Activated T-helper 17 cell treated with anti-CD3 and anti-CD28 coated beads, Interleukin-2, amount 50 U/mL, for 72 hours (primary cell): ENCODE data around the gene MRGPRF. TPM values are rescaled to one million over a fixed set of nuclear protein-coding genes. Genes with fewer than 3 reads are reported as not detected.

ENCODE experiments used
- ATAC-seq: fragments of 150-1000 bp; cut with Tn5 transposase; replicated peaks from 2 replicates; pipeline ENCODE4 v1.10.0; 2021; ENCODE audit warnings: mild to moderate bottlenecking, moderate library complexity
- H3K27ac Mint-ChIP-seq: one replicate; pipeline ENCODE4 v1.8.0; 2022; ENCODE audit warnings: mixed read lengths
- H3K27me3 Mint-ChIP-seq: one replicate; pipeline ENCODE4 v1.8.0; 2022; ENCODE audit warnings: mixed read lengths
- H3K36me3 Mint-ChIP-seq: one replicate; pipeline ENCODE4 v1.8.0; 2022; ENCODE audit warnings: low read depth, mild to moderate bottlenecking, mixed read lengths
- H3K4me1 Mint-ChIP-seq: one replicate; pipeline ENCODE4 v1.8.0; 2022; ENCODE audit warnings: mixed read lengths
- H3K4me3 Mint-ChIP-seq: one replicate; pipeline ENCODE4 v1.8.0; 2022; ENCODE audit warnings: mild to moderate bottlenecking, mixed read lengths
- H3K9me3 Mint-ChIP-seq: one replicate; pipeline ENCODE4 v1.8.0; 2022; ENCODE audit warnings: mixed read lengths
- total RNA-seq, 2 donors: library from RNA; stranded (reverse); gene quantifications; one replicate each; pipeline ENCODE4 v1.2.3, GENCODE V29; 2022

The MRGPRF gene, protein sequence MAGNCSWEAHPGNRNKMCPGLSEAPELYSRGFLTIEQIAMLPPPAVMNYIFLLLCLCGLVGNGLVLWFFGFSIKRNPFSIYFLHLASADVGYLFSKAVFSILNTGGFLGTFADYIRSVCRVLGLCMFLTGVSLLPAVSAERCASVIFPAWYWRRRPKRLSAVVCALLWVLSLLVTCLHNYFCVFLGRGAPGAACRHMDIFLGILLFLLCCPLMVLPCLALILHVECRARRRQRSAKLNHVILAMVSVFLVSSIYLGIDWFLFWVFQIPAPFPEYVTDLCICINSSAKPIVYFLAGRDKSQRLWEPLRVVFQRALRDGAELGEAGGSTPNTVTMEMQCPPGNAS
- total RNA-seq = not detected

DNA sequence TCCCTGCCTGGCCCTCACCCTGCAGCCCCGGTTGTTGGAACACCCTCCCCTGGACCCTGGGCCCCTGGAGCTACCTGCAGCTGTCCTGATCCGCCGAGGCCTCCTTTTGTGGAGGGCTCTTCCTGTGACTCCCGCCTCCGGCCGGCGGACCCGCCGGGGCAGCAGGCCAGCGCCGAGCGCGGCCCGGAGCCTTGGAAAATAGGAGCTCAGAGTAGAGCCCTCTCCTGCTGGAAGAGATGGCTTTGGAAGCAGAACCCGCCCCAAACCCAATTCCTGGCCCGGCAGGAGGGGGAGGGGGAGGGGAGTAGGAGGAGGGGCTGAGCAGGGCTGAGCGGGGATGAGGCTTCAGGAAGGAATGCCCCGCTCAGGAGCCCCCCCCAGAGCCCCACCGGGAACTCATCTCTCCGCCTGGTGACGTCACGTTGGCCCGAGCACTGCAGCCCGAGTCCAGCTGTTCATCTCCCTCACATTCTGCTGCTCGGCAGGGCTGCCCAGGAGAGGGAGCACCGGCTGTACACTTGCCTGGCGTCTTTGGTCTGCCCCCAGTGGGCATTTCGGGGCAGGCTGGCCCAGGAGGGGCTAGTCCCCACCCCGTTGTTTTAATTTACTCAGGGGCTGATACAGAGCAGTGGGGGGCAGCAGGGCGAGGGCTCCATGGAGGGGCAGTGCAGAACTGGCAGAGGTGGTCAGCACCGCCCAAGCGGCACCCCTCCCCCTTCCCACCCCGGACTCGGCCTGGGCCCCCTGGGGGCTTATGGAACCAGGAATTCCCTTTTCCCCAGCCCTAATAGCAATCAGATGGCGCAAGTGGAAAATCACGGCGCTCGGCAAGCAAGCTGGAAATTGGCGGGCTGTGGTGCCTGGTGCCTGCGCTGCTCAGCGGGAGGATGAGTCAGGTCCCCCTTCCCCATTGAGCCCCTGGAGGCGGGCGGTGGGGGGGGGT lies at the start of gene MRGPRF:
Gene MRGPRF (minus strand): TSS at position 238 of the 943 bp plus-strand sequence. CDS start 3,345 bp downstream, outside the sequence.
- H3K9me3 Mint-ChIP-seq = no peaks in the 10 kb centered on the region
- H3K36me3 Mint-ChIP-seq = no peaks in the 10 kb centered on the region
- H3K27ac Mint-ChIP-seq = no peak within 1 kb of the TSS
- peaks cover 16% of the 10 kb centered on the region for H3K27me3 Mint-ChIP-seq
- H3K4me3 Mint-ChIP-seq = no peak within 1 kb of the TSS
- H3K4me1 Mint-ChIP-seq = no peaks in the 10 kb centered on the region
- ATAC-seq = no peak

DNA sequence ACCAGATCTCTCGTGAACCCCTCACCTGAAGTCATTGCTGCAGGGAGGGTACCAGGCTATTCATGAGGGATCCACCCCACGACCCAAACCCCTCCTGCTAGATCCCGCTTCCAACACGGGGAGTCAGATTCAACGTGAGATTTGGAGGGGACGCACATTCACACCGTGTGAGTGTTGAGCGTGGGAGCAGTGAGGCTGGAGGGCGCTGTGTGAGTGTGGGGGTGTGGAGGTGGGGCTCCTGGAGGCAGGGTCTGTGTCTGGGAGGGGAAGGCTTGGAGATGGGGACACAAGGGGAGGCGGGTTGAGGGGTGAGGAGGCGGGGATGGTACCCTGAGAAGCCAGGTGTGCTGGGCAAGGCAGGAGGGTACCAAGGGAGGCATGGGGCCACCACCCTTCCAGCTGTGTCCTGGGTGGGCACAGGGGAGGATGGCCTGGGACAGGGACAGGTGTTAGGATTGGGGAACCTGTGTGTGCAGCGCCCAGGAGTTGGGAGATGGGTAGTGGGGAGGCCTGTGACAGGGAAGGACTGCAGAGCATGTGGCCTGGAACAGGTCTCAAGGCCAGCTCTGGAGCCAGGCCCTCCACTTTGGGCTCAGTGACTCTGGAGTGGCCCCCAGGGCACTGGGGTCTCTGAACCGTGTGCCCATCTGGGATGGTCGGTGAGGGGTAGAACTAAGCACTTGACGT lies 49.3 kb upstream of the MRGPRF start:
- Mint-ChIP-seq H3K36me3 (no peaks in the 10 kb centered on the region), H3K27me3 (no peaks in the 10 kb centered on the region), H3K27ac (no peak overlapping the region), H3K4me1 (peaks cover 3% of the 10 kb centered on the region), H3K4me3 (no peak overlapping the region), H3K9me3 (no peaks in the 10 kb centered on the region)
- ATAC-seq = no peak

DNA sequence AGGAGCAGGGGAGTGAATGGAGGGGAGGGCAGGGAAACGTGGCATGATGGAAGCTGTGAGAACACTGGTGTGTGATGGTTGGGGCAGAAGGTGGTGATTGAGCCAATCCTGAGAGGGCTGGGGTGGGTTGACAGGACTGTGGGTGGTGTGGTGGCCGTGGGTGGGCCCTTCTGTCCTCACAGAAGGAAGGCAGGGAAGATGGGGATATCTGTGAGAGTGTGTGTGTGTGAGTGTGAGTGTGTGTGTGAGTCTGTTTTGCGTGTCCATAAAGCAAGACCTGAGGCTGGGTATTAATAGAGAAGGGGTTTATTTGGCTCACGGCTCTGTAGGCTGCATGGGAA lies 48.6 kb upstream of the MRGPRF start:
- ATAC-seq = no peak

DNA sequence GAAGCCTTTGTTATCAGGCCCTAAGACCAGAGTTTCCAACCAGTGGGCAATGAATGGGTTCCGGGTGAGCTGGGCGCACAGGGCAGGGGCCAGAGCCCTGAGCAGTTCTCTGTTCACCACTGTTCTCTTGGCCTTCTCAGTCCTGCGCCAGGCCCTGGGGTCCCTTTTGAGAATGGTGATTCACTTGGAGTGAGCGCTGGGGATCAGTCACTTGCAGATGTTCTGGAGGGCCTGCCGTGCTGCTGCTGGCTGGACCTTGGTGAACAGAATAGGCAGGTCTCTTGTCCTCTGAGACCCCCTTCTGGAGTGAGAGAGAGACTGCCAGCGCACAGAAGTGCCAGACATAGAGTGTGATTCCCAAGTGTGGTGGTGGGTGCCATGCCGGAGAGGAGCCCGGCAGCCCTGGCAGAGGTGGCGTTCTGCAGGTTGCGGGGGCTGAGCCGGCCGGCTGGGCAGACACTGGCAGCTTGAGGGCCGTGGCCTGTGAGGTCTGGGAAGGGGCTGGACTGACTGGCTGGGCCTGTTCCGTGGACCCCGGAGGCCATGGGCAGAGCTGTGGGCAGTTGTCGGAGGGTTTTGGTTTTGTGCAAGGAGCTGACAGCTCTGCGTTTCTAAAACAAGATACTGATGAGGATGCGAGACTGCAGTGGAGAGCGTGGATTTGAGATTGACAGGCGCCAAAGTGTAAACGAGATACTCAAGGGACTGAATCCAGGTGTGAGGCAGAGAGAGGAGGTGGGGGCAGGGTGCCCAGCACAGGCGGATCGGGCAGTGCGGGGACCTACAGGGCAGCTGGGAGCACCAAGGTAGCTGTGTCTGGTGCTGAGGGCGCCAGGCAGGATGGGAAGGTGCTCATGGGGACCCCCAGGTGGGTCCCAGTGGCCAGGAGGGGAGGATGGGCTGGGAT lies 48.0 kb upstream of the MRGPRF start:
- Mint-ChIP-seq H3K4me3 (no peak overlapping the region), H3K36me3 (no peaks in the 10 kb centered on the region), H3K27me3 (no peaks in the 10 kb centered on the region), H3K9me3 (no peaks in the 10 kb centered on the region), H3K27ac (no peak overlapping the region), H3K4me1 (peaks cover 3% of the 10 kb centered on the region)
- no peak for ATAC-seq

More for the DNA sequence above, 48.6 kb upstream of the MRGPRF start:
- no peak overlapping the region for H3K4me3 Mint-ChIP-seq
- peaks cover 3% of the 10 kb centered on the region for H3K4me1 Mint-ChIP-seq
- H3K9me3 Mint-ChIP-seq = no peaks in the 10 kb centered on the region
- H3K27ac Mint-ChIP-seq = no peak overlapping the region
- H3K36me3 Mint-ChIP-seq = no peaks in the 10 kb centered on the region
- no peaks in the 10 kb centered on the region for H3K27me3 Mint-ChIP-seq

DNA sequence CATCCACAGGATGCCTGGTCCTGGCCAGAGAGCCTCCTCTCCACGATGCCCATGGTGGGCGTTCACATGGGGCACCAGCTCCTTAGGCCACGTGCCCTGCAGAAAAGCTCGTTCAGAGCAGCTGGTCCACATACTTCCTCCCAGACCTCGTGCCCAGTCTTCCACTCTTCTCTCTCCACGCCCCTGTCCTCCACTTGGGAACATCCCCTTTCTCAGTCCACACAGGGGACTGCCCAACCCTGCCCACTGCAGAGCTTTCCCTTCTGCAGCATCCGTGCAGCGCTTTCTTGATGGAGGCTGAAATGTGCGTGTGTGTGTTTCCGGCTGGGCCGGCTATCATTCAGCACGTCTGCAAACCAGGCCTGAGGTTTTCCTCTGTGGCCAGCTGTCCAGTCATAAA lies 46.9 kb upstream of the MRGPRF start:
- Mint-ChIP-seq H3K4me1 (peaks cover 3% of the 10 kb centered on the region), H3K9me3 (no peaks in the 10 kb centered on the region), H3K27ac (no peak overlapping the region), H3K27me3 (no peaks in the 10 kb centered on the region), H3K4me3 (no peak overlapping the region), H3K36me3 (no peaks in the 10 kb centered on the region)
- no peak for ATAC-seq

DNA sequence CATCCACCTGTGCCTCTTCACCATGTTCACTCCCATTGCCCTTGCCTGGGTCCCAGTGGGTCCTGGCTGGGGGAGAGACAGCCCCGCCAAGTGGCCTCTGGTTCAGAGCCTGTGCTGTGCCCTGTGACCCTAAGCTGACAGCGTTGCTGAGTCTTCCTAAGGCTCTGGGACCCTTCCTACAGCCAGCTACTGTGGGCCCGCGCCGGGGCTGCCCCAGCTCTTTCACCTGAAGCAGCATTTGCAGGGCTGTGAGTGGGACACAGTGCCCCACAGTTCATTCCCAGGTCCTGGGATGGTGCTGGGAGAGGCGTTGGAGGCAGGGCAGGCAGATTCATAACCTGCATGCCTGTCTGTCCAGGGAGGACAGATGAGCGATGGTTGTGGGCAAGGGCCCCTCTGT lies 46.4 kb upstream of the MRGPRF start:
- no peak overlapping the region for H3K27ac Mint-ChIP-seq
- H3K4me1 Mint-ChIP-seq = peaks cover 3% of the 10 kb centered on the region

DNA sequence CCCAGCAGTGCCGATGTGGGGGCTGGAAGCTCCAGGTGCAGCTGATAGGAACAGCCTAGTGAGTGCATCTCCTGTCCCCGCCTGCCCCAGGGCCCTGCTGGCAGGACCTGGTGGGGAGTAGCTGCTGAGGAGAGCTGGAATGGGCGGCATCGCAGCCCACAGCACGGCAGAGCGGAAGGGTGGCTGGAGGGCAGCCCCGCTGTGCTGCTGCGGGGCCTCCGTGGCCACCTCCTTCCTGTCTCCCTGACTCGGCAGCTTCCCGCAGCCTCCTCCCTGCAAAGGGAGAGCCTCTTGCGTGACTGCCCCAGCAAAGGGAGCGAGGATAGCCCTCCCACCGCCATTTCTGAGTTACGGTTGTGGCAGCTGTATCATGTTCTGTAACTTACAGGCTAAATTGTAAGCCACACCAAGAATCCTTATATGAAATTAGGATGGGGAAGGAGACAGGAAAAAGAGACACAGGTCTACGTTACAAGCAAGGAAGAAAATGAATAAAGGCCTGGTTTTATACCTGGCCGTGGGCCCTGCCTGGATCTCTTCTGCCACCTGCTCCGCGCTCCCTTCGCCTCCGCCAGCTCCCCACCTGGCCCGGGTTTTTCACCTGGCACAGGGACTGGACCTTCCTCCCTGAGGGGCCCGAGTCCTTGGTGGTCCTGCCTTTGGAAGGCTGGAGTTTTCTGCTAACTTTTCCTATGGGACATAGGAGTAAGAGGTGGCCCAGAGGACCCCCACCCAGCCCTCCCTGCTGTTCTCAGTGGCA lies 45.6 kb upstream of the MRGPRF start:
- no peak for ATAC-seq
- peaks cover 3% of the 10 kb centered on the region for H3K4me1 Mint-ChIP-seq
- no peaks in the 10 kb centered on the region for H3K27me3 Mint-ChIP-seq
- no peaks in the 10 kb centered on the region for H3K36me3 Mint-ChIP-seq
- H3K4me3 Mint-ChIP-seq = no peak overlapping the region
- no peak overlapping the region for H3K27ac Mint-ChIP-seq
- no peaks in the 10 kb centered on the region for H3K9me3 Mint-ChIP-seq

More for the DNA sequence above, 46.4 kb upstream of the MRGPRF start:
- Mint-ChIP-seq H3K4me3 (no peak overlapping the region), H3K36me3 (no peaks in the 10 kb centered on the region), H3K27me3 (no peaks in the 10 kb centered on the region), H3K9me3 (no peaks in the 10 kb centered on the region)
- ATAC-seq = no peak

DNA sequence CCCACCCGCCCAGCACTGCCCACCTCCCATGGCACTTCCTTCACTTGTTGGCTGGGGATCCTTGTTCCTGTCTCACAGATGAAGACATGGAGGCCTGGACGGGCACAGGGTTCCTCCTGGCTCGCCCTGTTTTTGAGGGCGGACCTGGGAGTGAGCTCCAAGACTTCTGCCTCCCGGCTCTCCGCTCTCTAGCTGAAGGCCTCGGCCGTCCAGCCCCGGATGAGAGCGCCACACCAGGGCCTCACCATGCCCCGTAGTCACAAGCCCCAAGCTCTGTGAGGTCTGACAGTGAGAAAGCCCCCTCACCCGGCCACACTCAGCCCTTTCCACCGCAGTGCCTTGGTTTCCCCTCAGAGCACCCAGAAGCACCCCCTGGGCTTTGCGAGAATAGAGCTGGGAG lies 44.8 kb upstream of the MRGPRF start:
- ATAC-seq = no peak
- Mint-ChIP-seq H3K36me3 (no peaks in the 10 kb centered on the region), H3K27me3 (no peaks in the 10 kb centered on the region), H3K27ac (no peak overlapping the region), H3K4me3 (no peak overlapping the region), H3K4me1 (peaks cover 3% of the 10 kb centered on the region), H3K9me3 (no peaks in the 10 kb centered on the region)

DNA sequence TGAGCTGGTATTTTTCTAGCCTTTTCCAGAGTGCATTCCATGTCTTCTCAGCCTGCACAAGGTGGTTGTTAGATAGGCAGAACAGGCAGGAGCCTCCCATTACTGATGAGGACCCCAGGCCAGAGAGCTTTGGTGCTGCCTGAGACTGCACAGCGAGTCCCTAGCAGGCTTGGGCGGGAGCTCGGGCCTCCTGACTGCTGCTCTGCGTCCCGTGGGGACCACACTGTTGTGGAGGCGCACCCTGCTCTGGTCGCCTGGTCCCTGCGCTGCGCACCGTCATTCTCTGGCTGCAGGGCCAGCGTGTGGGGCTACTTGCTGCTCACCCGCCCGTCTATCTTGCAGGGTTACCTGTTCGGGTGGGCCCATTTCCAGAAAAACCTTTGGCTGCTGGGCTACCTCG lies 44.2 kb upstream of the MRGPRF start:
- H3K27me3 Mint-ChIP-seq = no peaks in the 10 kb centered on the region
- H3K4me1 Mint-ChIP-seq = peaks cover 3% of the 10 kb centered on the region

DNA sequence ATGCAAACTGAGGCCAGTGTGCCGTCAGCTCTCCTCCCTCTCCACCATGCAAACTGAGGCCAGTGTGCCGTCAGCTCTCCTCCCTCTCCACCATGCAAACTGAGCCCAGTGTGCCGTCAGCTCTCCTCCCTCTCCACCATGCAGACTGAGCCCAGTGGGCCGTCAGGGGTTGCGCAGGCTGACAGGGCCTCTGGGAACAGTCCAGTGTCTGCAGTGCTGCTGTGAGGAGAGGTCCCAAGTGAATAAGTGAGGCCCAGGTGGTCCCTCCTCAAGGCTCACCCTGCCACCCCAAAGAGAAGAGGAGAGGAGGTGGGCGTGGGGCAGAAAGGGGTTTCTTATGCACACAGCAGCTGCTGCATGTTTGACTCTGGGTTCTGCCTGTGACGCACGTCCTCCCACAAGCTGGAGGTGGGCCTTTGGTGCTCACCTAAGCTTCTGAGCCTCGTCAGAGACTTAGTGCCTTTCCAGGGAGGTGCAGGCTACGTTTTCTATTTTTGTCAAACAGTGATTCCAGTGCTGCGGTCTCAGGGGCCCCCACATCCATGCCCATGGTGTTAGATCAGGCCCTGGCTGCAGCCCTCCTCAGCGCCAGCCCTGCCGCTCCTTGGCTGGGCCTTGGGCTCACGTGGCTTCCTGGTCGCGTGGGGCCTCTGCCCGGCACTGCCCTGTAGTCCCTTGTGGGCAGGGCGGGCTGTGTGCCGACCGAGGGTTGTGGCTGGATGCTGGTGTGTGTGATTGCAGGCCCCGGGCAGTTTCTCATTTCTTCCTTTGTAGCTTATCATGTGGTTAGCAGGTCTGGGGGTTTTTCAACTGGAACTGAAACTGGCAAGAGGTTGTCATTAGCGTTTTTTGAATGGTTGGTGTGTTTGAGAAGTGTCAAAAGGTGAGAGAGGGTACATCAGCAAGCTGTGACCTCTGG lies 42.8 kb upstream of the MRGPRF start:
- H3K9me3 Mint-ChIP-seq = no peaks in the 10 kb centered on the region
- no peaks in the 10 kb centered on the region for H3K4me1 Mint-ChIP-seq
- H3K27ac Mint-ChIP-seq = no peak overlapping the region
- no peak overlapping the region for H3K4me3 Mint-ChIP-seq
- no peaks in the 10 kb centered on the region for H3K36me3 Mint-ChIP-seq
- ATAC-seq = peak; percentile 69
- H3K27me3 Mint-ChIP-seq = no peaks in the 10 kb centered on the region

More for the DNA sequence above, 44.2 kb upstream of the MRGPRF start:
- no peak overlapping the region for H3K27ac Mint-ChIP-seq
- H3K36me3 Mint-ChIP-seq = no peaks in the 10 kb centered on the region
- no peak for ATAC-seq
- no peak overlapping the region for H3K4me3 Mint-ChIP-seq
- H3K9me3 Mint-ChIP-seq = no peaks in the 10 kb centered on the region

DNA sequence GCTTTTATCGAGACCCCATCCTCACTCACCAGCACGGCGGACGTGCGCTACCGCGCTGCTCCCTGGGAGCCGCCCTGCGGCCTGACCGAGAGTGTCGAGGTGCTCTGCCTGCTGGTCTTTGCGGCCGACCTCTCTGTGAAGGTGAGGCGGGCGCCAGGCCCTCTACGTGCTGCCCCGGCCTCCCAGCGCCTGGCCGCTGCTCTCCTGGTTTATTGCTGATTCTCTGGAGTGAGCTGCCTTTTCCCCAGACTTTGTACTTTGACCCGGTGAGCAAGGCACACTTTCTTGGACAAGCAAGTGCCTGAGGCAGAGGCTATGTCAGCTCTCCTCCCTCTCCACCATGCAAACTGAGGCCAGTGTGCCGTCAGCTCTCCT lies 42.2 kb upstream of the MRGPRF start:
- no peaks in the 10 kb centered on the region for H3K36me3 Mint-ChIP-seq
- no peak overlapping the region for H3K4me3 Mint-ChIP-seq
- H3K4me1 Mint-ChIP-seq = no peaks in the 10 kb centered on the region
- no peak overlapping the region for H3K27ac Mint-ChIP-seq
- H3K9me3 Mint-ChIP-seq = no peaks in the 10 kb centered on the region
- no peaks in the 10 kb centered on the region for H3K27me3 Mint-ChIP-seq
- ATAC-seq = no peak

DNA sequence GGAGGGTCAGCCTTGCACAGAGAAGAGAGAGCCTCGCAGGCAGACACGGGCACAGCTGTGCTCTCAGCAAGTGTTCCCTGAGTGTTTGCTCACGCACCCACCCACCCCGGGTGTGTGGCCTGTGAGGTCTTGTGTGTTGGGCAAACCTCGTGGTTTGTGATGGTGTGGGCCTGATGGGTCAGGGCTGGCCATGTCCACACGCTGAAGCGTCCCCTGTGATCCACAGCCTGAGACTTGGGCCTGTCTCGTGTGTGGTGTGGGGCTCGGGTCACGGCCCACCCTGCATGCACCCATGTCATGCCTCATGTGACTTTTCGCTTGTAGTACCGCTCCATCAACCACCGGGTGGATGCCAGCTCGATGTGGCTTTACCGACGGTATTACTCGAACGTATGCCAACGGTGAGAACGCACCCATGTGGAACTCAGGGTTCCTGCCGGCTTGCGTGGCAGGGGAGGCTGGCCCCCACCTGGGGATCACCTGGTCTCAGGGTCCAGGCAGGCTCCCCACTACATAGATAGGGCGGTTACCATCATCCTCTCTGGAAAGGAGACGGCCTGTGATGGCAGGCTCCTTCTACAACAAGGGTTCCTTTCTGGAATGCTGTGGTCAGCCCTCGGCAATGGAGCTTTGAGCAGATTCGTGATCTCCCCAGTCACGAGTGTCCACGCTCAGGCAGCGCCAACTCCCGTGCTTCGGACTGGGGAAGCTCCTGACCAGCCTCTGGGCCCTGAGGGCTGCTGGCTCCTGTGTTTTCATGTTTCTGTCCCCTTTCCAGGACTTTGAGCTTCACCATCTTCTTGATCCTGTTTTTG lies 41.6 kb upstream of the MRGPRF start:
- H3K27ac Mint-ChIP-seq = no peak overlapping the region
- H3K36me3 Mint-ChIP-seq = no peaks in the 10 kb centered on the region
- H3K4me1 Mint-ChIP-seq = no peaks in the 10 kb centered on the region
- no peaks in the 10 kb centered on the region for H3K27me3 Mint-ChIP-seq
- no peak for ATAC-seq
- no peak overlapping the region for H3K4me3 Mint-ChIP-seq
- H3K9me3 Mint-ChIP-seq = no peaks in the 10 kb centered on the region
